ENCODE measurements around the gene HBZ. TPM values are rescaled to one million over a fixed set of nuclear protein-coding genes. Genes with fewer than 3 reads are reported as not detected.
"Not testable (repeated sequence)": the region's sequence is repeated elsewhere in the genome, so short reads cannot be mapped to it uniquely, and the experiment has no call there.

The HBZ gene
- total and polyA plus RNA-seq, 2 of the 8 experiments (the other 6 are each of a cell fraction or from before 2014, with no cell fraction given), result 0.12 TPM; not detected in 1

DNA sequence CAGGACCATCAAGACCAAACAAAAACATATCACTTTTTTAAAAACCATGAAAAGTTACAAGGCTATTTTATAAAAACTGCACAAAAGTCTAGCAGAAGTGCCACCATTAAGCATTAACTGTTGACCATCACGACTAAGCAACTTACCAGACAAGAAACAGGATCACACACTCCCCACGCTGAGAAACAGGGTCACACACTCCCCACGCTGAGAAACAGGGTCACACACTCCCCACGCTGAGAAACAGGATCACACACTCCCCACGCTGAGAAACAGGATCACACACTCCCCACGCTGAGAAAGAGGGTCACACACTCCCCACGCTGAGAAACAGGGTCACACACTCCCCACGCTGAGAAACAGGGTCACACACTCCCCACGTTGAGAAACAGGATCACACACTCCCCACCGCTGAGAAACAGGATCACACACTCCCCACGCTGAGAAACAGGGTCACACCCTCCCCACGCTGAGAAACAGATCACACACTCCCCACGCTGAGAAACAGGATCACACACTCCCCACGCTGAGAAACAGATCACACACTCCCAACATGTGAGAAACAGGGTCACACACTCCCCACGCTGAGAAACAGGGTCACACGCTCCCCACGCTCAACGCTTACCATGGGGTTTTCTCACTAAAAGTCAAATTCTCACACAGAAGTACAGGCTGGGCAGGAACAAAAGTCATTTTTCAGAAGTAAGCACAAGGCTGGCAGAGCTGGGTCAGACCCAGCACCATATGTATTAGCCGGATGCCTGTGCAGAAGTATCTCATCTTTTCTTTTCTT, 28.7 kb upstream of the HBZ start:
- H3K56ac ChIP-seq (replicated peaks; ENCODE audit: insufficient read length, low read depth, low read length); H3K4me2 ChIP-seq (ENCODE audit: insufficient read depth in 1 of 2, low read depth in 2 of 2, low read length in 2 of 2); H2BK15ac ChIP-seq (ENCODE audit: low read length); H4K20me1 ChIP-seq (replicated peaks in 1 of 2; ENCODE audit: control insufficient read depth in 1 of 2, insufficient read depth in 2 of 2, low read length in 2 of 2); H3K27me3 ChIP-seq (replicated peaks in 1 of 4; ENCODE audit: control insufficient read depth in 3 of 4, extremely low read depth in 1 of 4, insufficient read depth in 3 of 4, low read length in 3 of 4); H3K9ac ChIP-seq (replicated peaks in 1 of 4; ENCODE audit: extremely low read depth in 1 of 4, low read depth in 3 of 4, low read length in 3 of 4); H3K23me2 ChIP-seq (ENCODE audit: low read depth, low read length); H4K5ac ChIP-seq (ENCODE audit: insufficient read length, low read depth, low read length); H3K4me1 ChIP-seq (replicated peaks in 1 of 4; ENCODE audit: control insufficient read depth in 3 of 4, insufficient read depth in 4 of 4, low read length in 3 of 4); H3K18ac ChIP-seq (ENCODE audit: extremely low read depth, low read length); H2AK5ac ChIP-seq (ENCODE audit: low read depth, low read length); H3K23ac ChIP-seq (ENCODE audit: insufficient read length); H3K36me3 ChIP-seq (ENCODE audit: control insufficient read depth in 2 of 4, insufficient read depth in 4 of 4, low read length in 3 of 4); H3K4ac ChIP-seq (replicated peaks; ENCODE audit: insufficient read length, low read depth, low read length); H2BK12ac ChIP-seq (ENCODE audit: low read depth, low read length); H2BK5ac ChIP-seq (ENCODE audit: low read depth, low read length); H4K91ac ChIP-seq (replicated peaks; ENCODE audit: insufficient read length, low read length); H2BK20ac ChIP-seq (ENCODE audit: low read length); H2BK120ac ChIP-seq (replicated peaks; ENCODE audit: low read depth, low read length); H3K79me2 ChIP-seq (ENCODE audit: control insufficient read depth in 1 of 2, insufficient read depth in 2 of 2, low read length in 2 of 2); H3K27ac ChIP-seq (ENCODE audit: low read depth, low read length); H2AFZ ChIP-seq (ENCODE audit: low read length); H3K9me3 ChIP-seq (ENCODE audit: insufficient read depth in 2 of 2, low read depth in 1 of 2, low read length in 1 of 2); H3K4me3 ChIP-seq (ENCODE audit: extremely low read depth in 1 of 4, insufficient read depth in 2 of 4, low read depth in 3 of 4, low read length in 4 of 4); H3K79me1 ChIP-seq (ENCODE audit: low read depth, low read length); H4K8ac ChIP-seq (ENCODE audit: extremely low read depth, insufficient read depth, low read length); FAIRE-seq; DNase-seq (ENCODE audit: low read depth in 1 of 2, low spot score in 2 of 2); H3K14ac ChIP-seq (ENCODE audit: insufficient read length): not testable (repeated sequence)
- POLR2A ChIA-PET (ENCODE audit: partially characterized antibody), result interaction anchor here (0.5 kb wide), 1 partner anchor 13 kb away, joined by 3 read pairs; no protein-coding TSS in a partner anchor
- CTCF ChIA-PET (ENCODE audit: partially characterized antibody), result interaction anchor here (1.2 to 4.3 kb wide), 2 partner anchors 9 to 17 kb away, joined by 6 to 14 read pairs; no protein-coding TSS in a partner anchor
- WGBS, 2 experiments (ENCODE audit: extremely low coverage in 1 of 2, insufficient coverage in 1 of 2, insufficient read length in 1 of 2, insufficient replicate concordance in 2 of 2, low coverage in 1 of 2, low lambda C conversion rate in 2 of 2, missing lambda C conversion rate in 1 of 2), result 87% methylated on average over 14 of the region's 19 CpGs; no CpG with 5 or more reads in 1 of the 2 experiments
